Measurements from ENCODE around the gene SMOC1. TPM values are rescaled to one million over a fixed set of nuclear protein-coding genes. Genes with fewer than 3 reads are reported as not detected.

The SMOC1 gene
- total RNA-seq, 2 donors from 2014 or later: not detected

DNA sequence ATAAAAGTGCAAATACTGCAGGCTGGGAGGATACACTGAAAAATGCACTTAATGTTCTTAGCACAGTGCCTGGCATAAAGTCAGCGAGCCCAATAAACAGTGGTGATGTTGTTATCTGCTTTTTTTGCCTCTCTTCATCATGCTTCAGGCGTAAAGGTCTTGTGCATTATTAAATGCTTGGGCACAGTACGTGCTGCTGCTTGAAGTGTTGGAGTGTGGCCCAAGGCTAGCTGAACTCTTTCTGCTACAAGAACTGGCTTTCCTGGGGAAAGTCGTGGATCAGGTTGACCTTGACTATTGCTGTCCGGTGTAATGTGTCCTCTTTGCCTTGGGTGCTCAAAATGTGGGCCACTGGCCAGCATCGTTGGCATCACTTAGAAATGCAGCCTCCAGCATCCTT, 43.0 kb downstream of the SMOC1 start:
- H3K4me3 Mint-ChIP-seq: no peak overlapping the region
- no peak overlapping the region for H3K27ac ChIP-seq (ENCODE audit: low read depth, low read length)
- H3K4me3 ChIP-seq (ENCODE audit: low read length): no peak overlapping the region
- peaks cover 4% of the 10 kb centered on the region for H3K4me1 Mint-ChIP-seq
- H3K27me3 Mint-ChIP-seq (ENCODE audit: insufficient read depth): peaks cover 2% of the 10 kb centered on the region
- H3K36me3 Mint-ChIP-seq (ENCODE audit: low read depth): no peaks in the 10 kb centered on the region
- no peaks in the 10 kb centered on the region for H3K36me3 ChIP-seq (ENCODE audit: control insufficient read depth, insufficient read depth, low read length)
- WGBS, 2 experiments (ENCODE audit: insufficient coverage in 1 of 2, insufficient read length in 1 of 2): 90 to 96% methylated on average over 6 of the region's 6 CpGs
- no peaks in the 10 kb centered on the region for H3K9me3 ChIP-seq (ENCODE audit: control insufficient read depth, low read length)
- TF ChIP-seq, protein P1, sequence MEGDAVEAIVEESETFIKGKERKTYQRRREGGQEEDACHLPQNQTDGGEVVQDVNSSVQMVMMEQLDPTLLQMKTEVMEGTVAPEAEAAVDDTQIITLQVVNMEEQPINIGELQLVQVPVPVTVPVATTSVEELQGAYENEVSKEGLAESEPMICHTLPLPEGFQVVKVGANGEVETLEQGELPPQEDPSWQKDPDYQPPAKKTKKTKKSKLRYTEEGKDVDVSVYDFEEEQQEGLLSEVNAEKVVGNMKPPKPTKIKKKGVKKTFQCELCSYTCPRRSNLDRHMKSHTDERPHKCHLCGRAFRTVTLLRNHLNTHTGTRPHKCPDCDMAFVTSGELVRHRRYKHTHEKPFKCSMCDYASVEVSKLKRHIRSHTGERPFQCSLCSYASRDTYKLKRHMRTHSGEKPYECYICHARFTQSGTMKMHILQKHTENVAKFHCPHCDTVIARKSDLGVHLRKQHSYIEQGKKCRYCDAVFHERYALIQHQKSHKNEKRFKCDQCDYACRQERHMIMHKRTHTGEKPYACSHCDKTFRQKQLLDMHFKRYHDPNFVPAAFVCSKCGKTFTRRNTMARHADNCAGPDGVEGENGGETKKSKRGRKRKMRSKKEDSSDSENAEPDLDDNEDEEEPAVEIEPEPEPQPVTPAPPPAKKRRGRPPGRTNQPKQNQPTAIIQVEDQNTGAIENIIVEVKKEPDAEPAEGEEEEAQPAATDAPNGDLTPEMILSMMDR (conservative IDR thresholded peaks at IDR 0.05): no peak
- H3K9ac ChIP-seq (ENCODE audit: extremely low read depth, low read length, poor library complexity, severe bottlenecking): no peak overlapping the region
- no peak for DNase-seq
- no peaks in the 10 kb centered on the region for H3K27me3 ChIP-seq (ENCODE audit: control insufficient read depth, insufficient read depth, low read length, poor library complexity, severe bottlenecking)
- no peaks in the 10 kb centered on the region for H3K4me1 ChIP-seq (ENCODE audit: control insufficient read depth, insufficient read depth, low read length)
- no peaks in the 10 kb centered on the region for H3K9me3 Mint-ChIP-seq
- H3K27ac Mint-ChIP-seq: no peak overlapping the region

DNA sequence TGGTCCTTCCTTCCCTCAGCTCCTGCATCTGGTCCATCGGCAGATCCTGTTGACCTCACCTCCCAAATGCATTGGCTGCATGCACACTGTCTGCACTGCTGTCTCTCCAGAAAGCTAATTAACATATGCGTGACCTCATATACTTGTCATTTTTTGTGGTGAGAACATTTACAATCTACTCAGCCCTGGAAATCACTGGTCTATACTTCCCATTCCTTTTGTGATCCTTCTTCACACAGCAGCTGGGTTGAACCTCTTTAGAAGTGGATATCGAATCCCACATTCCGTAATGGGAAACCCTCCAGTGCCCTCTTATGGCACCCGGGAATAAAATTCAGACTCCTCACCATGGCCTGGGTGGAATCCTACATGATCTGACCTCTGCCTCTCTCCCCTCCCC, 45.0 kb downstream of the SMOC1 start:
- H3K9ac ChIP-seq (ENCODE audit: extremely low read depth, low read length, poor library complexity, severe bottlenecking): no peak overlapping the region
- H3K4me3 ChIP-seq (ENCODE audit: low read length): no peak overlapping the region
- H3K27me3 Mint-ChIP-seq (ENCODE audit: insufficient read depth): peaks cover 2% of the 10 kb centered on the region
- no peaks in the 10 kb centered on the region for H3K9me3 ChIP-seq (ENCODE audit: control insufficient read depth, low read length)
- no peak overlapping the region for H3K27ac Mint-ChIP-seq
- WGBS, 2 experiments (ENCODE audit: insufficient coverage in 1 of 2, insufficient read length in 1 of 2): 81 to 96% methylated on average over 2 to 5 of the region's 5 CpGs
- DNase-seq: no peak
- no peaks in the 10 kb centered on the region for H3K36me3 ChIP-seq (ENCODE audit: control insufficient read depth, insufficient read depth, low read length)
- no peaks in the 10 kb centered on the region for H3K9me3 Mint-ChIP-seq
- no peak overlapping the region for H3K4me3 Mint-ChIP-seq
- no peak overlapping the region for H3K27ac ChIP-seq (ENCODE audit: low read depth, low read length)
- no peaks in the 10 kb centered on the region for H3K36me3 Mint-ChIP-seq (ENCODE audit: low read depth)
- H3K27me3 ChIP-seq (ENCODE audit: control insufficient read depth, insufficient read depth, low read length, poor library complexity, severe bottlenecking): no peaks in the 10 kb centered on the region
- TF ChIP-seq, protein P1 (conservative IDR thresholded peaks at IDR 0.05): no peak
- H3K4me1 ChIP-seq (ENCODE audit: control insufficient read depth, insufficient read depth, low read length): no peaks in the 10 kb centered on the region
- no peaks in the 10 kb centered on the region for H3K4me1 Mint-ChIP-seq

- WGBS, 2 experiments (ENCODE audit: insufficient coverage in 1 of 2, insufficient read length in 1 of 2): 93 to 96% methylated on average over 4 to 6 of the region's 6 CpGs
- Histone ChIP-seq H3K36me3 (ENCODE audit: control insufficient read depth, insufficient read depth, low read length) (no peaks in the 10 kb centered on the region), H3K9ac (ENCODE audit: extremely low read depth, low read length, poor library complexity, severe bottlenecking) (no peak overlapping the region), H3K27ac (ENCODE audit: low read depth, low read length) (no peak overlapping the region), H3K4me1 (ENCODE audit: control insufficient read depth, insufficient read depth, low read length) (no peaks in the 10 kb centered on the region), H3K9me3 (ENCODE audit: control insufficient read depth, low read length) (no peaks in the 10 kb centered on the region), H3K27me3 (ENCODE audit: control insufficient read depth, insufficient read depth, low read length, poor library complexity, severe bottlenecking) (no peaks in the 10 kb centered on the region), H3K4me3 (ENCODE audit: low read length) (no peak overlapping the region)
- DNase-seq: no peak
- H3K9me3 Mint-ChIP-seq: no peaks in the 10 kb centered on the region
- peaks cover 5% of the 10 kb centered on the region for H3K27me3 Mint-ChIP-seq (ENCODE audit: insufficient read depth)
- no peak overlapping the region for H3K27ac Mint-ChIP-seq
- no peak overlapping the region for H3K4me3 Mint-ChIP-seq
- H3K4me1 Mint-ChIP-seq: peaks cover 6% of the 10 kb centered on the region
- H3K36me3 Mint-ChIP-seq (ENCODE audit: low read depth): no peaks in the 10 kb centered on the region
- TF ChIP-seq, protein P1 (conservative IDR thresholded peaks at IDR 0.05): no peak
Observed at GRCh38 chr14:69928111-69928523, 48.9 kb downstream of the SMOC1 start.

Data from endodermal cell (in vitro differentiated cells).